Measurements from ENCODE around the gene IL17RA.

DNA sequence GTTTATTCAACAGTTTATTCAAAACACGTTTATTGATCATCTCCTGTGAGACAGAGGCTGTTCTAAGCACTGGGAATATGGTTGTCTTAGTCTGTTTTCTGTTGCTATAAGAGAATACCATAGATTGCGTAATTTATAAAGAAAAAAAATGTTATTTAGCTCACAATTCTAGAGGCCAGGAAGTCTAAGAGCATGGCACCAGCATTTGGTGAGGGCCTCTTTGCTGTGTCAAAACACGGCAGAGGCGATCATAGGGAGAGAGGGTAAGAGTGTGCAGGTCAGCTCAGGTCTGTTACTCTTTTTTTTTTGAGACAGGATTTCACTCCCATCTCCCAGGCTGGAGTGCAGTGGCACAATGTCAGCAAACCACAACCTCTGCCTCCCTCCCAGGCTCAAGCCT, 5.2 kb upstream of the IL17RA start:
- TF ChIP-seq POLR2A (IDR thresholded peaks at IDR 0.05) (no peak), EP300 (IDR thresholded peaks at IDR 0.05) (no peak), POLR2AphosphoS5 (IDR thresholded peaks at IDR 0.05) (no peak)
- TF ChIP-seq, protein P1, sequence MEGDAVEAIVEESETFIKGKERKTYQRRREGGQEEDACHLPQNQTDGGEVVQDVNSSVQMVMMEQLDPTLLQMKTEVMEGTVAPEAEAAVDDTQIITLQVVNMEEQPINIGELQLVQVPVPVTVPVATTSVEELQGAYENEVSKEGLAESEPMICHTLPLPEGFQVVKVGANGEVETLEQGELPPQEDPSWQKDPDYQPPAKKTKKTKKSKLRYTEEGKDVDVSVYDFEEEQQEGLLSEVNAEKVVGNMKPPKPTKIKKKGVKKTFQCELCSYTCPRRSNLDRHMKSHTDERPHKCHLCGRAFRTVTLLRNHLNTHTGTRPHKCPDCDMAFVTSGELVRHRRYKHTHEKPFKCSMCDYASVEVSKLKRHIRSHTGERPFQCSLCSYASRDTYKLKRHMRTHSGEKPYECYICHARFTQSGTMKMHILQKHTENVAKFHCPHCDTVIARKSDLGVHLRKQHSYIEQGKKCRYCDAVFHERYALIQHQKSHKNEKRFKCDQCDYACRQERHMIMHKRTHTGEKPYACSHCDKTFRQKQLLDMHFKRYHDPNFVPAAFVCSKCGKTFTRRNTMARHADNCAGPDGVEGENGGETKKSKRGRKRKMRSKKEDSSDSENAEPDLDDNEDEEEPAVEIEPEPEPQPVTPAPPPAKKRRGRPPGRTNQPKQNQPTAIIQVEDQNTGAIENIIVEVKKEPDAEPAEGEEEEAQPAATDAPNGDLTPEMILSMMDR (IDR thresholded peaks at IDR 0.05) = no peak

Data from upper lobe of left lung (tissue), 4 donors.